ENCODE results near the gene CATSPER4.
A peak's percentile ranks its signal among the peaks of the same experiment; 100 is the strongest.

Gene CATSPER4

GRCh38 chr1:26164861-26165842, 25.2 kb upstream of the CATSPER4 start:
- DNase-seq = no peak

GRCh38 chr1:26166719-26167281, 23.6 kb upstream of the CATSPER4 start:
- DNase-seq = no peak

GRCh38 chr1:26168410-26169197, 21.8 kb upstream of the CATSPER4 start, which contains the start of gene C1orf232:
TSS of gene C1orf232 (minus strand) at chr1:26168963. CDS start at chr1:26168499, 464 bp downstream.
- no peak for DNase-seq

- DNase-seq = no peak
These were observed 21.2 kb upstream of the CATSPER4 start for GRCh38 chr1:26169198-26169554.

- DNase-seq = peak; percentile 87 to 94
These were observed 20.5 kb upstream of the CATSPER4 start, which contains the start of gene ZNF593 for GRCh38 chr1:26169669-26170471. TSS of gene ZNF593 (plus strand) at chr1:26169908. CDS start at chr1:26169984, 76 bp downstream.

GRCh38 chr1:26170472-26170821, 20.0 kb upstream of the CATSPER4 start:
- no peak for DNase-seq

GRCh38 chr1:26171084-26172072, 19.0 kb upstream of the CATSPER4 start, which contains the start of gene ZNF593OS:
TSS of gene ZNF593OS (minus strand) at chr1:26171832. CDS start at chr1:26171661, 171 bp downstream.
- DNase-seq = no peak

GRCh38 chr1:26175346-26175745, 15.1 kb upstream of the CATSPER4 start:
- no peak for DNase-seq

GRCh38 chr1:26177182-26177684, 13.2 kb upstream of the CATSPER4 start, which contains the start of gene CNKSR1:
TSS of gene CNKSR1 (plus strand) at chr1:26177491. CDS start at chr1:26177548, 57 bp downstream.
- no peak for DNase-seq

- DNase-seq = no peak
These were observed 10.3 kb upstream of the CATSPER4 start for GRCh38 chr1:26180010-26180506.

GRCh38 chr1:26181586-26182382, 8.6 kb upstream of the CATSPER4 start:
- DNase-seq = no peak

- DNase-seq = no peak
These were observed 8.1 kb upstream of the CATSPER4 start for GRCh38 chr1:26182383-26182696.

- no peak for DNase-seq
These were observed 6.3 kb upstream of the CATSPER4 start for GRCh38 chr1:26184086-26184485.

GRCh38 chr1:26184883-26185282, 5.5 kb upstream of the CATSPER4 start:
- no peak for DNase-seq

GRCh38 chr1:26187882-26188281, 2.5 kb upstream of the CATSPER4 start:
- DNase-seq = no peak

GRCh38 chr1:26188477-26188876, 1.9 kb upstream of the CATSPER4 start:
- no peak for DNase-seq

- no peak for DNase-seq
These were observed 1.1 kb upstream of the CATSPER4 start for GRCh38 chr1:26189331-26189730.

GRCh38 chr1:26189751-26190275, 589 bp upstream of the CATSPER4 start:
- DNase-seq = no peak

GRCh38 chr1:26191739-26192138, 1.3 kb downstream of the CATSPER4 start:
- DNase-seq = no peak

- no peak for DNase-seq
These were observed 5.4 kb downstream of the CATSPER4 start for GRCh38 chr1:26195805-26196204.
